GM08714 (cell line): ENCODE measurements around the gene SCAF4.
A peak's percentile ranks its signal among the peaks of the same experiment; 100 is the strongest.
"Not testable (repeated sequence)": the region's sequence is repeated elsewhere in the genome, so short reads cannot be mapped to it uniquely, and the experiment has no call there.

Experiments
- H3K4me3 ChIP-seq: fragments of 200-500 bp; sonication (Bioruptor generic); 2 replicates; pipeline ENCODE4 v1.5.1; 2014; ENCODE audit warnings: mild to moderate bottlenecking, low read length, inconsistent platforms
- ZNF274 ChIP-seq: IDR thresholded peaks from 2 replicates; pipeline ENCODE4 v1.6.1; 2012; ENCODE audit warnings: mild to moderate bottlenecking, low read depth, low read length

SCAF4 gene

GRCh38 chr21:31665397-31665796 is 66.5 kb downstream of the SCAF4 start:
- no peak for TF ChIP-seq ZNF274
- no peak overlapping the region for H3K4me3 ChIP-seq

GRCh38 chr21:31663584-31664249 is 68.2 kb downstream of the SCAF4 start:
- H3K4me3 ChIP-seq, result no peak overlapping the region
- TF ChIP-seq ZNF274, result no peak

- no peak for TF ChIP-seq ZNF274
- peak overlapping the region; percentile 99 for H3K4me3 ChIP-seq
These were observed 71.3 kb downstream of the SCAF4 start for GRCh38 chr21:31660591-31660990.

GRCh38 chr21:31660259-31660565 is 71.7 kb downstream of the SCAF4 start:
- H3K4me3 ChIP-seq, result peak overlapping the region; percentile 99
- TF ChIP-seq ZNF274, result no peak

- peak within 1 kb of the TSS; percentile 99 for H3K4me3 ChIP-seq
- no peak for TF ChIP-seq ZNF274
These were observed 72.2 kb downstream of the SCAF4 start, which contains the start of gene SOD1 for GRCh38 chr21:31659536-31660258. SOD1 (plus strand) TSS chr21:31659693; CDS start chr21:31659770, 77 bp downstream.

GRCh38 chr21:31659286-31659535 is 72.7 kb downstream of the SCAF4 start:
- peak overlapping the region; percentile 39; the same call in 1 of the 2 replicates for H3K4me3 ChIP-seq
- TF ChIP-seq ZNF274, result no peak

GRCh38 chr21:31658053-31658452 is 73.9 kb downstream of the SCAF4 start:
- TF ChIP-seq ZNF274, result no peak
- H3K4me3 ChIP-seq, result no peak overlapping the region

GRCh38 chr21:31656199-31657095 is 75.5 kb downstream of the SCAF4 start:
- no peak overlapping the region for H3K4me3 ChIP-seq
- TF ChIP-seq ZNF274, result no peak

GRCh38 chr21:31654821-31655580 is 76.9 kb downstream of the SCAF4 start:
- not testable (repeated sequence) for H3K4me3 ChIP-seq

GRCh38 chr21:31654340-31654739 is 77.6 kb downstream of the SCAF4 start:
- TF ChIP-seq ZNF274, result no peak
- no peak overlapping the region for H3K4me3 ChIP-seq

- not testable (repeated sequence) for H3K4me3 ChIP-seq
These were observed 80.4 kb downstream of the SCAF4 start for GRCh38 chr21:31651491-31651890.

GRCh38 chr21:31650930-31651329 is 81.0 kb downstream of the SCAF4 start:
- TF ChIP-seq ZNF274, result no peak
- H3K4me3 ChIP-seq, result no peak overlapping the region

GRCh38 chr21:31647650-31648049 is 84.3 kb downstream of the SCAF4 start:
- H3K4me3 ChIP-seq, result no peak overlapping the region

GRCh38 chr21:31644643-31645042 is 87.3 kb downstream of the SCAF4 start:
- no peak overlapping the region for H3K4me3 ChIP-seq
- TF ChIP-seq ZNF274, result no peak

More at GRCh38 chr21:31647650-31648049, 84.3 kb downstream of the SCAF4 start:
- TF ChIP-seq ZNF274, result no peak

GRCh38 chr21:31641416-31641922 is 90.4 kb downstream of the SCAF4 start:
- no peak overlapping the region for H3K4me3 ChIP-seq
- TF ChIP-seq ZNF274, result no peak
